Osteocyte (in vitro differentiated cells): ENCODE results near the gene HERC2. TPM values are rescaled to one million over a fixed set of nuclear protein-coding genes. Genes with fewer than 3 reads are reported as not detected.

Experiments
- DNase-seq: peaks from one replicate; pipeline ENCODE4 v3.0.0; 2021; ENCODE audit warnings: mixed read lengths; ENCODE audit not compliant: unreplicated experiment; ENCODE audit errors: extremely low spot score
- H3K27ac Mint-ChIP-seq: one replicate; pipeline ENCODE4 v1.8.0; 2021; ENCODE audit warnings: mild to moderate bottlenecking, mixed read lengths; ENCODE audit not compliant: unreplicated experiment
- H3K27me3 Mint-ChIP-seq: one replicate; pipeline ENCODE4 v1.8.0; 2021; ENCODE audit warnings: mixed read lengths; ENCODE audit not compliant: unreplicated experiment
- H3K36me3 Mint-ChIP-seq: one replicate; pipeline ENCODE4 v1.8.0; 2021; ENCODE audit warnings: mixed read lengths; ENCODE audit not compliant: unreplicated experiment
- H3K4me1 Mint-ChIP-seq: one replicate; pipeline ENCODE4 v1.8.0; 2021; ENCODE audit warnings: mixed read lengths; ENCODE audit not compliant: unreplicated experiment
- H3K4me3 Mint-ChIP-seq: one replicate; pipeline ENCODE4 v1.8.0; 2021; ENCODE audit warnings: mild to moderate bottlenecking, moderate library complexity, mixed read lengths; ENCODE audit not compliant: unreplicated experiment
- H3K9me3 Mint-ChIP-seq: one replicate; pipeline ENCODE4 v1.8.0; 2021; ENCODE audit warnings: mixed read lengths; ENCODE audit not compliant: unreplicated experiment
- total RNA-seq: library from RNA; stranded (reverse); gene quantifications from 2 replicates; pipeline ENCODE4 v1.2.1, GENCODE V29; 2021
- TF ChIP-seq, protein P1 (sequence below): fragments of 200-600 bp; sonication (generic); IDR thresholded peaks from 2 replicates; pipeline ENCODE4 v1.5.0; 2021; ENCODE audit warnings: antibody characterized with exemption, mild to moderate bottlenecking, moderate library complexity

The HERC2 gene
- total RNA-seq, 1 donor from 2014 or later, result 89.2 TPM

- DNase-seq, result no peak
- Mint-ChIP-seq H3K36me3 (peaks cover 30% of the 10 kb centered on the region), H3K9me3 (no peaks in the 10 kb centered on the region), H3K4me3 (no peak overlapping the region), H3K4me1 (peaks cover 32% of the 10 kb centered on the region), H3K27me3 (no peaks in the 10 kb centered on the region), H3K27ac (no peak overlapping the region)
- TF ChIP-seq, protein P1, sequence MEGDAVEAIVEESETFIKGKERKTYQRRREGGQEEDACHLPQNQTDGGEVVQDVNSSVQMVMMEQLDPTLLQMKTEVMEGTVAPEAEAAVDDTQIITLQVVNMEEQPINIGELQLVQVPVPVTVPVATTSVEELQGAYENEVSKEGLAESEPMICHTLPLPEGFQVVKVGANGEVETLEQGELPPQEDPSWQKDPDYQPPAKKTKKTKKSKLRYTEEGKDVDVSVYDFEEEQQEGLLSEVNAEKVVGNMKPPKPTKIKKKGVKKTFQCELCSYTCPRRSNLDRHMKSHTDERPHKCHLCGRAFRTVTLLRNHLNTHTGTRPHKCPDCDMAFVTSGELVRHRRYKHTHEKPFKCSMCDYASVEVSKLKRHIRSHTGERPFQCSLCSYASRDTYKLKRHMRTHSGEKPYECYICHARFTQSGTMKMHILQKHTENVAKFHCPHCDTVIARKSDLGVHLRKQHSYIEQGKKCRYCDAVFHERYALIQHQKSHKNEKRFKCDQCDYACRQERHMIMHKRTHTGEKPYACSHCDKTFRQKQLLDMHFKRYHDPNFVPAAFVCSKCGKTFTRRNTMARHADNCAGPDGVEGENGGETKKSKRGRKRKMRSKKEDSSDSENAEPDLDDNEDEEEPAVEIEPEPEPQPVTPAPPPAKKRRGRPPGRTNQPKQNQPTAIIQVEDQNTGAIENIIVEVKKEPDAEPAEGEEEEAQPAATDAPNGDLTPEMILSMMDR, result no peak
These were observed 190.6 kb downstream of the HERC2 start for GRCh38 chr15:28131400-28131799.

- H3K4me1 Mint-ChIP-seq, result peaks cover 32% of the 10 kb centered on the region
- DNase-seq, result no peak
- H3K4me3 Mint-ChIP-seq, result no peak overlapping the region
- TF ChIP-seq, protein P1, result no peak
- H3K9me3 Mint-ChIP-seq, result no peaks in the 10 kb centered on the region
- H3K27me3 Mint-ChIP-seq, result no peaks in the 10 kb centered on the region
- H3K36me3 Mint-ChIP-seq, result peaks cover 30% of the 10 kb centered on the region
- no peak overlapping the region for H3K27ac Mint-ChIP-seq
These were observed 191.3 kb downstream of the HERC2 start for GRCh38 chr15:28130651-28131050.

GRCh38 chr15:28129231-28129848 lies 192.6 kb downstream of the HERC2 start:
- Mint-ChIP-seq H3K27me3 (no peaks in the 10 kb centered on the region), H3K4me3 (no peak overlapping the region), H3K36me3 (peaks cover 30% of the 10 kb centered on the region), H3K9me3 (no peaks in the 10 kb centered on the region), H3K27ac (no peak overlapping the region), H3K4me1 (peaks cover 24% of the 10 kb centered on the region)
- TF ChIP-seq, protein P1, result no peak
- no peak for DNase-seq

- H3K27ac Mint-ChIP-seq, result no peak overlapping the region
- H3K4me1 Mint-ChIP-seq, result peaks cover 15% of the 10 kb centered on the region
- no peaks in the 10 kb centered on the region for H3K9me3 Mint-ChIP-seq
- no peak overlapping the region for H3K4me3 Mint-ChIP-seq
- peaks cover 38% of the 10 kb centered on the region for H3K36me3 Mint-ChIP-seq
- TF ChIP-seq, protein P1, result no peak
- DNase-seq, result no peak
- H3K27me3 Mint-ChIP-seq, result no peaks in the 10 kb centered on the region
These were observed 193.9 kb downstream of the HERC2 start for GRCh38 chr15:28128031-28128430.

GRCh38 chr15:28127036-28127435 lies 194.9 kb downstream of the HERC2 start:
- Mint-ChIP-seq H3K9me3 (no peaks in the 10 kb centered on the region), H3K4me1 (peaks cover 5% of the 10 kb centered on the region), H3K4me3 (no peak overlapping the region), H3K36me3 (peaks cover 40% of the 10 kb centered on the region), H3K27me3 (no peaks in the 10 kb centered on the region), H3K27ac (no peak overlapping the region)
- no peak for DNase-seq
- TF ChIP-seq, protein P1, result no peak
